Epithelial cell of esophagus (primary cell): ENCODE data around the gene ENPEP.
"Not testable (repeated sequence)": the region's sequence is repeated elsewhere in the genome, so short reads cannot be mapped to it uniquely, and the experiment has no call there.

Source experiments
- DNase-seq: peaks from one replicate; pipeline ENCODE4 v3.0.0; 2010; ENCODE audit warnings: low read depth
- H3K4me3 ChIP-seq: 2 replicates; pipeline ENCODE4 v1.5.1; 2011; ENCODE audit warnings: mild to moderate bottlenecking, low read length, control low read depth
- TF ChIP-seq, protein P1 (sequence below): IDR thresholded peaks from 2 replicates; pipeline ENCODE4 v1.5.1; 2011; ENCODE audit warnings: low read depth, mild to moderate bottlenecking, low read length, control low read depth, inconsistent platforms; ENCODE audit not compliant: insufficient read depth; ENCODE audit errors: missing control alignments

ENPEP gene

DNA sequence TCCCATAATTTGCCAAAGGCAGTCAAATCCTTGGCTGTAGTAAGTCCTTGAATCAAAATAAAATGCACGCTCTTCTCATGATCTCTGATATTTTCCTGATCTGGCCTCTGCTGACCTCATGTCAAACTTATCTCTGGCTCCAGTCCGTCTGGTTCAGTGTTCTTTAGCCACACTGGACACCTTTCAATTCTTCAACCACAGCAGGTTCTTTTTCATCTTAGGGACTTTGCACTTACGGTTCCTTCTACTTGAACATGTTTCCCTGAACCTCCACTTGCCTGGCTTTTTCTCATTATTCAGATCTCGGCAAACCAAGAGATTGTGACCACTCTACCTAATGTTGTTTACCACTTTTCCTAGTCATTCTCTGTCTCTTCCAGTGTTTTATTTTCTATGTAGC, 10.3 kb downstream of the ENPEP start:
- TF ChIP-seq, protein P1, sequence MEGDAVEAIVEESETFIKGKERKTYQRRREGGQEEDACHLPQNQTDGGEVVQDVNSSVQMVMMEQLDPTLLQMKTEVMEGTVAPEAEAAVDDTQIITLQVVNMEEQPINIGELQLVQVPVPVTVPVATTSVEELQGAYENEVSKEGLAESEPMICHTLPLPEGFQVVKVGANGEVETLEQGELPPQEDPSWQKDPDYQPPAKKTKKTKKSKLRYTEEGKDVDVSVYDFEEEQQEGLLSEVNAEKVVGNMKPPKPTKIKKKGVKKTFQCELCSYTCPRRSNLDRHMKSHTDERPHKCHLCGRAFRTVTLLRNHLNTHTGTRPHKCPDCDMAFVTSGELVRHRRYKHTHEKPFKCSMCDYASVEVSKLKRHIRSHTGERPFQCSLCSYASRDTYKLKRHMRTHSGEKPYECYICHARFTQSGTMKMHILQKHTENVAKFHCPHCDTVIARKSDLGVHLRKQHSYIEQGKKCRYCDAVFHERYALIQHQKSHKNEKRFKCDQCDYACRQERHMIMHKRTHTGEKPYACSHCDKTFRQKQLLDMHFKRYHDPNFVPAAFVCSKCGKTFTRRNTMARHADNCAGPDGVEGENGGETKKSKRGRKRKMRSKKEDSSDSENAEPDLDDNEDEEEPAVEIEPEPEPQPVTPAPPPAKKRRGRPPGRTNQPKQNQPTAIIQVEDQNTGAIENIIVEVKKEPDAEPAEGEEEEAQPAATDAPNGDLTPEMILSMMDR: no peak
- H3K4me3 ChIP-seq: no peak overlapping the region
- DNase-seq: no peak

DNA sequence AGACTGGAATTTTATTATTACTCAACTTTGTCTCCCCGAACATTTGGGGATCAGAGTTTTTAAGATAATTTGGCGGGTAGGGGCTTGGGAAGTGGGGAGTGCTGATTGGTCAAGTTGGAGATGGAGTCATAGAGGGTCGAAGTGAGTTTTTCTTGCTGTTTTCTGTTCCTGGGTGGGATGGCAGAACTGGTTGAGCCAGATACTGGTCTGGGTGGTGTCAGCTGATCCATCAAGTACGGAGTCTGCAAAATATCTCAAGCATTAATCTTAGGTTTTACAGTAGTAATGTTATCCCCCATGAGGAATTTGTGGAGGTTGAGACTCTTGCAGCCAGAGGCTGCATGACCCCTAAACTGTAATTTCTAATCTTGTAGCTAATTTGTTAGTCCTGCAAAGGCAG, 10.9 kb downstream of the ENPEP start:
- not testable (repeated sequence) for H3K4me3 ChIP-seq, DNase-seq

DNA sequence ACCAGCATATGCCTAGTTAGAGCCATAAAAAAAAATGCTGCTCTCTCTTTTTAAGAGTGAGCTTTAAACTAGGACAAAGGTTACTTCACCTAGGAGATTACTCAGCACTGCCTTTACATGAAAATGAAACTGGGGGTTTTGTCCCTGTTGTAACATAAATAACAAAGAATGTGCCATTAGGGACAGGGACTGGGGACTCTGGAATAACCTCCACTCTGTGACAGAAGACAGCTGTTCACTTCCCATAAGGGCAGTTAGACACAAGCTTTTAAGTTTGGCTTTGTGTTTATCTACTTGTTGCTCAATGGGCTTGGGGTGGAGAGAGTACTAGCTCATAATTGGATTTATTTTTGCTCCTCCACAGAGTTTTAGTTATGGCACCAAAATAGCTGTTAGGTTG, 11.9 kb downstream of the ENPEP start:
- H3K4me3 ChIP-seq: no peak overlapping the region
- TF ChIP-seq, protein P1: no peak
- peak; percentile 32 for DNase-seq

DNA sequence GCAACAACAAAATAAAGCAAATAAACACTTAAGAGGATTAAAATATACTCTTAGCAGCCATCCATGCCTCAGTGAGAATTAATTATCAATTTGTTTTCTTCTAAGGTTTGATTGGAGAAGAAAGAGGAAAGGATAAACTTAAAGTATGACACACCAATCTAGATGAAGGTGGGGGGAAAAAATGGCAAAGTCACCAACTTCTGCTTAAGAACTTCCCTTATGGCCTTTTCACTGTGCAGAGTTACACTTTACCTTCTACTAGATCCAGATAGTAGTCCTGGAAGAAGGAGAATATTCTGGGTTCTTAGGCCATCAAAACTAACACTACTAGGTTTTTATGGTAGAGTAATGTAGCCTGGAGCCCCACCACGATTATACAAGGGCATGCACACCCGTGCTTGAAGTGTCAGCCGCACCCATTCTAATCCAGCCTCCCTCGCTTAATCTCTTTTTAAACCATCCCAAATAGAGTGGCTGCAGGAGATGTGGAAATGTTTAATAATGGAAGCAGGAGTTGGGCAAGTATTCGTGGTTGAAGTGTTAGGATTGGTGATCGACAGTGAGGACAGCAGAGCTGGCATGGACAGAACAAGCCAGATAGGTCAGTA, 14.1 kb downstream of the ENPEP start:
- TF ChIP-seq, protein P1: no peak
- DNase-seq: no peak
- no peak overlapping the region for H3K4me3 ChIP-seq

DNA sequence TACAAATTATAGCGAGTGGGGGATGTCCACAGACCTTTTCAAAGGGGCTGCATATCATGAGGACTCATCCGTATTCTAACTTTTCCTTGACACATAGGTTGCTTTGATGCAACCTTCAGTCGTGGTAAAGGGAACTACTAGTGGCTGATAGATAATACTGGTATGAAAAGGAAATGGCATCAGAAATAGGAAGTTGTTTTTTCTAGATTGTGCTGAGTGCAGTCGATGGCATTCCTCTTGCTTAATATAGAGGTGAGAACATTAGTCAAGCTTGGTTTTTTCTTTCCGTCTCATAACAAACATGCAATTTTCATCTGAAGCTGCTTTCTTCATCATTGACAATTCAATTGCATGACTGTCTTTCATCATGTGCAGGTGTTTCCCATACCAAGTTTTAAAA, 16.6 kb downstream of the ENPEP start:
- DNase-seq: no peak
- TF ChIP-seq, protein P1: no peak
- no peak overlapping the region for H3K4me3 ChIP-seq

DNA sequence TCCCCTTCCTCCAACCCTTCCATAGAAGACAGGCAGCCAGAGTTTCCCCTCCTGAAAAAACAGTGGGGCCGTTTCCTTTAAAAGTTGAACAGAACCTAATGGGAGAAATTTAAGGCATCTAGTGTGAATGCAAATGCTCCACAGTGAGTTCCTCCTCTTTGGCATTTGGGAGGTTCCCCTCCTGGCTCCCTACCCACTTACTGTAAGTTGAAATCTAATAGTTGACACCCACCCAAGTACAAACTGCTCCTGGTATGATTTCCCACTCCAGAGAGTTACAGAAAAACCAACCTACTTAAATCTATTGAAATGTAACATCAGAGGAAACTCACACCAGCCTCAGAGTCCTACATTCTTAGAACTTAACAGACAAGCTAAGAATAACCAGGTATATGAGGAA, 17.6 kb downstream of the ENPEP start:
- TF ChIP-seq, protein P1: no peak
- no peak for DNase-seq
- H3K4me3 ChIP-seq: no peak overlapping the region

DNA sequence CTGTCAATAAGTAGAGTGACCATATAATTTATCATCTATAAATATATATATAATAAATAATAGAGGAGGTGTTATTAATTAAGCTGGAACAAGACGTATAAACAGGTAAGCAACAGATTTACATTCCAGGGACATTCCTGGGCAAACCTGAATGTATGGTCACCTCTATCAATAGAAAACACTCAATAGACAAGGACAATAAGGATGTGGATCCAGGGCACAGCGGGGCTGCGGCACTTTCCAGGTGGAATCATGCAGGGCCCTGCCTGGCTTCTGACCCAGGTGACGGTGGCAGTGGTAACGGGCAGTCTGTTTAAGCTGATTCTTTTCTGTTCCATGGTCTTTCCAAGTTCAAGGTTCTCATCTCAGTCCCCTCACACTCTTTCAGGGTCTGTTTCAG, 22.5 kb downstream of the ENPEP start:
- TF ChIP-seq, protein P1: no peak
- DNase-seq: no peak
- no peak overlapping the region for H3K4me3 ChIP-seq
